ENCODE data around the gene DIP2C. TPM values are rescaled to one million over a fixed set of nuclear protein-coding genes. Genes with fewer than 3 reads are reported as not detected.

The DIP2C gene
- total RNA-seq, 6 experiments from 2014 or later = 23.2 to 28.9 (median 26.3) TPM

DNA sequence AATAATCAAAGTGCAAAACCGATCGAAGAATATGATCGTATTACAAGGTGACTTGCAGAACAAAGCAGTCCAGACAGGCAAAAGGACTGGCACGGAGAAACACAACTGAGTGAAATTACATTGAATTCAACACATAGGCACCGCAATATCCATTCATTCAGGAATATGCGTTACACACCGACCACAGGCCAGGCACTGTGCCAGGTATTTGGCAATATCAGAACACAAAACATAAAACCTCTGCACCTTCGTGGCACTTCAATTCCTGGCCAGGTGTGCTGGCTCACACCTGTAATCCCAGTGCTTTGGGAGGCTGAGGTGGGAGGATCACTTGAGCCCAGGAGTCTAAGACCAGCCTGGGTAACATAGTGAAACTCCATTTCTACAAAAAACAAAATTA is 187.9 kb downstream of the DIP2C start:
- no peaks in the 10 kb centered on the region for H3K9me3 Mint-ChIP-seq
- H3K4me3 Mint-ChIP-seq = no peak overlapping the region
- peaks cover 13% of the 10 kb centered on the region for H3K4me1 Mint-ChIP-seq (ENCODE audit: low read depth)
- DNase-seq = no peak
- TF ChIP-seq, protein P1, sequence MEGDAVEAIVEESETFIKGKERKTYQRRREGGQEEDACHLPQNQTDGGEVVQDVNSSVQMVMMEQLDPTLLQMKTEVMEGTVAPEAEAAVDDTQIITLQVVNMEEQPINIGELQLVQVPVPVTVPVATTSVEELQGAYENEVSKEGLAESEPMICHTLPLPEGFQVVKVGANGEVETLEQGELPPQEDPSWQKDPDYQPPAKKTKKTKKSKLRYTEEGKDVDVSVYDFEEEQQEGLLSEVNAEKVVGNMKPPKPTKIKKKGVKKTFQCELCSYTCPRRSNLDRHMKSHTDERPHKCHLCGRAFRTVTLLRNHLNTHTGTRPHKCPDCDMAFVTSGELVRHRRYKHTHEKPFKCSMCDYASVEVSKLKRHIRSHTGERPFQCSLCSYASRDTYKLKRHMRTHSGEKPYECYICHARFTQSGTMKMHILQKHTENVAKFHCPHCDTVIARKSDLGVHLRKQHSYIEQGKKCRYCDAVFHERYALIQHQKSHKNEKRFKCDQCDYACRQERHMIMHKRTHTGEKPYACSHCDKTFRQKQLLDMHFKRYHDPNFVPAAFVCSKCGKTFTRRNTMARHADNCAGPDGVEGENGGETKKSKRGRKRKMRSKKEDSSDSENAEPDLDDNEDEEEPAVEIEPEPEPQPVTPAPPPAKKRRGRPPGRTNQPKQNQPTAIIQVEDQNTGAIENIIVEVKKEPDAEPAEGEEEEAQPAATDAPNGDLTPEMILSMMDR (IDR thresholded peaks at IDR 0.05) = no peak
- no peaks in the 10 kb centered on the region for H3K36me3 Mint-ChIP-seq (ENCODE audit: low read depth)
- H3K27me3 Mint-ChIP-seq (ENCODE audit: insufficient read depth) = no peaks in the 10 kb centered on the region; the same call in 1 of the 2 replicates
- no peak overlapping the region for H3K27ac Mint-ChIP-seq

DNA sequence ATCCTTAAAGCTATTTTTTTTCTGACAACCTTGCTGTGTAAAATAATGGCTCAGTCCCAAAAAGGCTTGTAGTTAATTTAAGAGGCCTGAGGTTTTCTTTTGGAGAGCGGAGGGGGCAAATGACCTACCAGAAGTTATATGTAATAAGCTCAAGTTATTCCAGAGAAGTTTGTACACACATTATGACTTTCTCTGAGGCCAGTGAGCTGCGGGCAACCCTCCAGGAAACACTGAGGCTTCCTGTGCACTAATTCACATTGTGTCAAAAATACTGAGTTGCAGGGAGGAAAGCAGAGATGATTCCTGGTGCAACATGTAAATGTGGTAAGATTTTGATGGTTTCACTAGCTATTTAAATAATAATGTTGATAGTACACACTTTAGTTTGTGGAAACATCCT is 188.6 kb downstream of the DIP2C start:
- no peaks in the 10 kb centered on the region; the same call in 1 of the 2 replicates for H3K27me3 Mint-ChIP-seq (ENCODE audit: insufficient read depth)
- TF ChIP-seq, protein P1 (IDR thresholded peaks at IDR 0.05) = no peak
- H3K4me1 Mint-ChIP-seq (ENCODE audit: low read depth) = peaks cover 13% of the 10 kb centered on the region
- H3K36me3 Mint-ChIP-seq (ENCODE audit: low read depth) = no peaks in the 10 kb centered on the region
- no peaks in the 10 kb centered on the region for H3K9me3 Mint-ChIP-seq
- H3K27ac Mint-ChIP-seq = no peak overlapping the region
- H3K4me3 Mint-ChIP-seq = no peak overlapping the region
- DNase-seq = no peak

DNA sequence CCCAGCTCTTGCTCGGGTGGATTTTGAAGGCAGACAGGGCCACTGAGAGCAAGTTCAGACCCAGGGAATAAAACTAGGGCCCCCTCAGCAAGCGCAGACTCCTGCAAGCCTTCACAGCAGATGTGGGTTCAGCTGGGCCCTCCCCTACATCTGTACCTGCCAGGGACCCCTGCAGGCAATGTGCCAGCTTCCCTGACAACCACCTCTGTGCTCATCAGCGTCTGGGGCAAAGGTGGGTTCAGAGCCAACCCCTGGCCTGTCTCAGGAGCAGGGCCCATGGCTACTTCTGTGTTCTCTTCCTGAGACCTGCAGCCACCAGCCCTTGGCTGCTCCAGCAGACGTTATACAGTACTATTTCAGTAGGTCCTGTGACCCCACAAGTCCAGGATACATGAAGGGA is 189.5 kb downstream of the DIP2C start:
- Mint-ChIP-seq H3K4me3 (no peak overlapping the region), H3K27me3 (ENCODE audit: insufficient read depth) (no peaks in the 10 kb centered on the region; the same call in 1 of the 2 replicates), H3K27ac (no peak overlapping the region), H3K9me3 (no peaks in the 10 kb centered on the region), H3K4me1 (ENCODE audit: low read depth) (peaks cover 13% of the 10 kb centered on the region), H3K36me3 (ENCODE audit: low read depth) (no peaks in the 10 kb centered on the region)
- TF ChIP-seq, protein P1 (IDR thresholded peaks at IDR 0.05) = no peak
- no peak for DNase-seq

DNA sequence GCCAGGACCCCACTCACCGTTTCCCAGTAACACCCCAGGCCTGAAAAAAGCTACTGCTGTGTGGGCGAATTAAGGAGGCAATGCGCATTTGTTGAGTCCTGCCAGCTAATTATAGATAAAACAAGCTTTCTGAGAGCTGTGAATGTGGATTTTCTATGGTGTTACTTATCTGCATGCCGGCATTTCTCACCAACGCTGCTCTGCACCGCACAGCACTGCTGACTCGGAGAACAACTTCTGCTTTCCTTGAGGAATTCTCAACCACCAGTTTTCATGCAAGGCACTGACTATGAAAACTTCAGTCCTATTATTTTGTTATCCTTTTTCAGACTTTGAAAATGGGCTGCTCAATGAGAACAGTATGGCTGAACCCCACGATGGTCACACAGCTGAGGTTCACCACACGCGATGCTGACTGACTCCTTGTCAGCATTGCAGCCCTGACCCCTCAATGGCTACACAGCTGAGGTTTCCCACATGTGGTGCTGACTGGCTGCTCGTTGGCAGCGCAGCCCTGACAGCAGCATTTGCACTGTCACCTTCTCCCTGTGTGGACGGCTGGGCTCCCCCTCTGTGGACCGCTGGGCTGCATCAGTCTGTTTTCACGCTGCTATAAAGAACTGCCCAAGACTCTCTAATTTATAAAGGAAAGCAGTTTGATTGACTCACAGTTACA is 190.6 kb downstream of the DIP2C start:
- Mint-ChIP-seq H3K9me3 (no peaks in the 10 kb centered on the region), H3K27me3 (ENCODE audit: insufficient read depth) (no peaks in the 10 kb centered on the region; the same call in 1 of the 2 replicates), H3K27ac (no peak overlapping the region), H3K4me3 (no peak overlapping the region), H3K36me3 (ENCODE audit: low read depth) (no peaks in the 10 kb centered on the region), H3K4me1 (ENCODE audit: low read depth) (peaks cover 13% of the 10 kb centered on the region)
- TF ChIP-seq, protein P1 (IDR thresholded peaks at IDR 0.05) = no peak
- DNase-seq = no peak

DNA sequence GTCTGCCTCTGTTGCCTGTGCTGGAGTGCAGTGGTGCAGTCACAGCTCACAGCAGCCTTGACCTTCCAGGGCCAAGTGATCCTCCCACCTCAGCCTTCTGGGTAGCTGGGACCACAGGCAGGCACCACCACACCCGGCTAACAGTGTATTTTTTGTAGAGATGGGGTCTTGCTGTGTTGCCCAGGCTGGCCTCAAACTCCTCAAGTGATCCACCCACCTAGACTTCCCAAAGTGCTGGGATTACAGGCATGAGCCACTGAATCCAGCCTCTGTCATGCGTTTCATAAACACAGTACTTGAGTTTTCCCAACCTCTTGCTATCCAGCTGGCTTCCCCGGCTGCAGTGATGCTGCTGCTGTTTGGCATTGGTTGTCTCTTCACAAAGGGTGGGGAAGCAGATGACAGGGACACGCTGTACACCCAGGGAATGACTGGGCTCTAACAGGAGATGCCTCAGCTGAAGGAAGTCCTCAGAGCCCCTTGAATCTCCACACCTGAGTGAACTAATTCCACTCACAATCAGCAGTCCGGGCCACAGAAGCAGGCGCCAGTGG is 191.5 kb downstream of the DIP2C start:
- no peaks in the 10 kb centered on the region; the same call in none of the 2 replicates for H3K27me3 Mint-ChIP-seq (ENCODE audit: insufficient read depth)
- H3K4me1 Mint-ChIP-seq (ENCODE audit: low read depth) = peaks cover 13% of the 10 kb centered on the region
- H3K36me3 Mint-ChIP-seq (ENCODE audit: low read depth) = no peaks in the 10 kb centered on the region

More for the DNA sequence above, 191.5 kb downstream of the DIP2C start:
- no peak overlapping the region for H3K4me3 Mint-ChIP-seq
- TF ChIP-seq, protein P1 (IDR thresholded peaks at IDR 0.05) = no peak
- no peak overlapping the region for H3K27ac Mint-ChIP-seq
- DNase-seq = no peak
- no peaks in the 10 kb centered on the region for H3K9me3 Mint-ChIP-seq

All from HFFc6 (cell line).